GM18519 (cell line): ENCODE results near the gene DUSP9.
"Not testable (repeated sequence)": the region's sequence is repeated elsewhere in the genome, so short reads cannot be mapped to it uniquely, and the experiment has no call there.

Source experiments
- ATAC-seq: cut with Tn5 transposase; IDR thresholded peaks from one replicate; pipeline ENCODE4 v1.9.1; 2021; ENCODE audit warnings: mild to moderate bottlenecking, moderate library complexity; ENCODE audit not compliant: unreplicated experiment, low FRiP score

DUSP9 gene

DNA sequence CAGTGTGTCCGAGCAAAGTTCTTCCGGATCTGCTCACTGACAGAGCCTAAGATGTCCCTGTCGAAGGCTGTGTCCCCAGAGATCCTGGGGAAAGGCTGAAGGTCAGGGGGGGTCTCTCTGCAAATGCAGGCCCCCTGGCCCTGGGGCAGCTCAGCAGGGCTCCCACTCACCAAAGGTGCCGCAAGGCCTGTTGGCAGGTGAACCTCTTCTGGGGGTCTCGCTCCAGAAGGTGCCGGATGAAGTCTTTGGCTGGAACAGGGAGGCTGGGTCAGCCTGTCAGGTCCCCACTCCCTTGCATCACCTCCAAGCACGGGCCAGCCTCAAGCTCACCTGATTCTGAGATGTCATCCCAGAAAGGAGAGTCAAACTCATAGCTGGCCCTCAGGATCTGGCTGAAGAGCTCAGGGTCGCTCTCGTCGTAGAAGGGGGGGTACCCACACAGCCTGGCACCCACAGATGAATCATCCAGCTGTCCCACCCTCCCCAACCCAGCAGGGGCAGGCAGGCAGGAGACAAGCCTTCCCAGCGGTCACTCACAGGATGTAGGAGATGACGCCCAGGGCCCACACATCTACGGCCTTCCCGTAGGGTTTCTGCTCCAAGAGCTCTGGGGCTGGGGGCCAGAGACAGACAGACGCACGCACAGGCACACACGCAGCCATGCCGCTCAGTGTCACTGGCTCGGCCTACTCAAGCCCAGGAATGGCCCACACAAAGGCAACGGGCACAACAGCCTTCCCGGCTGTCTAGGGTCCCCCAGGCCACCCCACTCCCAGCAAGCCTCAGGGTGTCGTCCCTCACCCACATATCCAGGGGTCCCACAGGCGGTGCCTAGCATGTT, 24.0 kb downstream of the DUSP9 start:
- no peak for ATAC-seq

DNA sequence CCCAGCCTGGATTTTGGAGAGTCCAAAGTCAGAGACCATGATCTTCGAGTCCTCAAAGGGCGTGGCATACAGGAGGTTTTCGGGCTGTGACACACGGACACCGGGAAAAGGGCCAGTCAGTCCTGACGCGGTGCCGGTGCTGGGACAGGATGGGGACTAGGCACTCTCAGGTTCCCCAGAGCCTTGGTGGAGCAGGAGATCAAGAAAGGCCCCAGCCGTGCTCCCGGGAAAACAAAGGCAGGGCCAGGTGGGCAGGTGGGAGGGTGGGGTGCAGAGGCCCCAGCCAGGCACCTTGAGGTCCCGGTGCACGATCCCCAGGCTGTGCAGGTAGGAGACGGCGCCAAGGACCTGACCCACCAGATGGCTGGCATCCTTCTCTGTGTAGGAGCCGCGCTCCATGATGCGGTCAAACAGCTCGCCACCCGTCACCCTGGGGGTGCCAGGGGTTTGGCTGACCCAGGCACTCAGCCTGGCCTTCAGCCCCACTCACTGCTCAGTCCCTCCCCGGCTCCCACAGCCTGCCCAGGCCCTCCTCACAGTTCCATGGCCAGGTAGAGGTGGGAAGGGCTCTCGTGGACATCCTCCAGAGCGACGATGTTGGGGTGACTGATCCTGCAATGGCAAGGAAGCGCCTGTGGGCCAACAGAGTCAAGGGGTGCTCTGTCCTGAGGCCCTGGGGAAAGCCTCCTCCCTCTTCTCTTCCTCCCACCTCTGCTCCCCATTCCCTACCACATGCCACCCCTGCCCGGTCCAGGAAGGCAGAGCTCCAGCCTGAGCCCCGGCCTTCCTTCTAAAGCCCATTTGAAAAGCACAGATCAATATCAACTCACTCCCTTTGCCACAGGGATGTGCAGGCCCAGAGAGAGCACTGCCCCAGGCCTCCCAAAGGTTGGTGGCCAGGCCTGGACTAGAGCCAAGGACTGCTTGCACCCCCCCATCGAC, 24.9 kb downstream of the DUSP9 start:
- no peak for ATAC-seq

DNA sequence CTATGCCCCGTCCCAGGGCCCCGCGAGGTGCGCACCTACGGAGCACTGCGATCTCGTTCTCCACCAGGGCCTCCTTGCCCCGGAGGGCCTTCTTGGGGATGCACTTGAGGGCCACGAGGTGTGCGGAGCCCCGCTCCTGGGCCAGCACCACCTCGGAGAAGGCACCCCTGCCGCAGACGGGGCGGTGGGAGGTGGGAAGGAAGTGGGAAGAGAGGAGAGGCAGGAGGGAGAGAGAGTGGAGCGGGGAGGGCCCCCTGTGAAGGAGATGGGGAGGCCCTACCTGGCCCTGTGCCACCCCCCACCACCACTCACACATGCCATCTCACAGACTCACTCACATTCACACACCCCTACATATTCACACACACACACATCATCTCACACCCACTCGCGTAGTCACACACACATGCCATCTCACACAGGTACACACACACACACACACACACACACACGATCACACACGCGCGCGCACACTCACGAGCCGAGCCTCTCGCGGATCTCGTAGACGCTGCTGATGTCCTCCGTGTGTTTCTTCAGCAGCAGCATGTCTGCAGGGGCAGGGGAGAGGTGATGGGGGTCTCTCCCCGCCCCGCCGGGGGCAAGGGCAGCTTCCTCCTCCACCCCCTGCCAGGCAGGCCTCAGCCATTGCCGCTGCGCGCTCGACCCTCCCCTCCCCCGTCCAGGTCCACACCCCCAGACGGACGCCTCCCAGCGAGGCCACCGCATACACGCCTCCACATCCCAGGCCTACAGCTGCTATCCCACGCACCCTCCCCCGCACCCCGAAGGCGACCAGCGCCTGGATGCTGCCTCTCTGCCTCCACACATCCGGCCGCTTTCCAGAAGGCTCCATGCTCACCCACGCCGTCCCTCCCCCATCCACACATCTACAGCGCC, 25.8 kb downstream of the DUSP9 start:
- ATAC-seq, result no peak

DNA sequence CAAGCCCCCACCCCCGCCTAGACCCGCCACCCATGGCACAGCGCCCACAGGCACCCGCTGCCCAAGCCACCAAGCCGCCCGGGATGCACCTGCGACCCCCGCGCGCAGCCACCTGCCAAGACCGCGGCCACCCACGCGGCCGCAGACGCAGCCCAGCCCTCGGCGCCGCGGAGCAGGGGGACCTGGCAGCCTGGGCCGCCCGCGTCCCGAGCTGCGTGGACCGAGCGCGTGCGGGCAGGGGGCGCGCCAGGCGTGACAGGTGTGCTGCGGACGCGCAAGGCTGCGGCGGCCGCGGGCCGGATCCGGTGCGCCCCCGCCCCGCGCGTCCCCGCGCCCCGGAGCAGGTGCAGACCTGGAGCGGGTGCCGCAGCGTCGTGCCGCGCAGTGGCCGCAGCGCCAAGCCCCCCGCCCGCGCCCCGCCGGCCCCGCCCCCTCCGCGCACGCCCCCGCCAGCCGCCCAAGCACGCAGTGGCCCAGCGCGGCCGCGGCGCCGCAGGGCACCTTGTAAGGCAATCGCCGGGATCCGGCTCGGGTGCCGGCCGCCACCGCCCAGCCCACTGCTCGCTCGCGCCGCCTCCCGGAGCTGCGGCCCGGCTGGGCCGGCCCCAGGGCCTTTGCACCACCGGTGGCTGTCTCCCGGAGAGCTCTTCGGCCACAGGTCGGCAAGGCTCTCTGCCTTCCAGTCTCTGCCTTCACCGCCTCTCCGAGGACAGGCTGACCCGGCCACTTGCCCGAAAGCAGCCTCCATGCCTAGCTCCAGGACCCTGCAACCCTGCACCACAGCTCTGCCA, 26.6 kb downstream of the DUSP9 start, which contains the start of gene PNCK:
Gene PNCK (minus strand): TSS at position 386 of the 791 bp plus-strand sequence. CDS start 737 bp downstream, outside the sequence.
- no peak for ATAC-seq

DNA sequence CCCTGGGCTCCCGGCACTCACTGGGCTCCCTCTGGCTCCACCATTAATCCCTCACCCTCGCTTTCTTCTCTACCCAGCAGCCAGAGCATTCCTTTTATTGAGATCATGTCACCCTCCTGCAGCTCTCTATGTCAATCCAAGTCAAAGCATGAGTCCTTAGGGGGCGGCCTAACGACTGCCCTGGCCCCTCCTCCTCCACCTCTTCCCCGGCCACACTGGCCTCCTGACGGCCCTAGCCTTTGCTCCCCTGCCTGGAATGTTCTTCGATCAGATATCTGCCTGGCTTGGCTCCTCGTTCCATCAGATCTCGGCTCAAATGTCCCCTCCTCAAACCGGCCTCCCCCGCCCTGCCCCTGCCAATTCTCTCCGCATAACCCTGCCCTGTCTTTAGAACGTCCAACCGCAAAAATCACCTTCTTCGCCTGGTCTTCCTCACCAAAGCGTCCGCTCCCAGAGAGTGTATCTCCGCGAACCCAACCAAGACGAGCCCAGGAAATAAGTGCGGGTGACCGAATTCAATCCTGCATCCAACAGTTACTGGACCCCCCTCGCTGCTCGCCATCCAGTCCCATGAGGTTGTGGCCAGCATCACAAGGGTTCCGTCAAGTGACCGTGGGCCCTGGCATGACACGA, 27.3 kb downstream of the DUSP9 start:
- no peak for ATAC-seq

DNA sequence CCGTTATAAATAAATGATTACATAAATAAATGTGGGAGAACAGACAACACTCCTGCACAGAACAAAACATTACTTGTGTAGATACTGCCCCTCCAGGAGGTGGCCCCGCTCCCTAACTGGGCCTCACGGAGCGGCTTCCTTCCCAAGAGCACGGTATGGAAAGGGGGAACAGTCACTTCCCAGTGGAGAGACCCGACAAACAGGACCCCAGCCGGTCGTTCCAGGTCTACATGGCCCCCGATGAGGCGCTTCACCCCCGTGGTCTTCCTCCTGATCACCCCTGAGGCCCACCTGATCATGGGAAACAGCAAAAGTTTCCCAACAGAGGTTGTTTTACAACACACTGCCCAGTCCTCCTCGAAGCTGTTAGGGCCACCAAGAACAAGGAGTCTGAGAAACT, 34.2 kb downstream of the DUSP9 start:
- no peak for ATAC-seq

DNA sequence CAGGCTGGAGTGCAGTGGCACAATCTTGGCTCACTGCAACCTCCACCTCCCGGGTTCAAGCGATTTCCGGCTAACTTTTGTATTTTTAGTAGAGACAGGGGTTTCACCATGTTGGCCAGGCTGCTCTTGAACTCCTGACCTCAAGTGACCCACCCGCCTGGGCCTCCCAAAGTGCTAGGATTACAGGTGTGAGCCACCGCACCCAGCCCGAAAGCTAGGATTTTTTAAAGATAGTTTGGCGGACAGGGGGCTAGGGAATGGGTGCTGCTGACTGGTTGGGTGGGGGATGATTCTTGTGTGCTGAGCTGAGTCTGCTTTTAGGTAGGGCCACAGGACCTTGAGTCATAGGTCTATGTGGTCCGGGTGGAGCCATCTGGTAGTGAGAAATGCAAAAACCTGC, 36.5 kb downstream of the DUSP9 start:
- ATAC-seq, result not testable (repeated sequence)

DNA sequence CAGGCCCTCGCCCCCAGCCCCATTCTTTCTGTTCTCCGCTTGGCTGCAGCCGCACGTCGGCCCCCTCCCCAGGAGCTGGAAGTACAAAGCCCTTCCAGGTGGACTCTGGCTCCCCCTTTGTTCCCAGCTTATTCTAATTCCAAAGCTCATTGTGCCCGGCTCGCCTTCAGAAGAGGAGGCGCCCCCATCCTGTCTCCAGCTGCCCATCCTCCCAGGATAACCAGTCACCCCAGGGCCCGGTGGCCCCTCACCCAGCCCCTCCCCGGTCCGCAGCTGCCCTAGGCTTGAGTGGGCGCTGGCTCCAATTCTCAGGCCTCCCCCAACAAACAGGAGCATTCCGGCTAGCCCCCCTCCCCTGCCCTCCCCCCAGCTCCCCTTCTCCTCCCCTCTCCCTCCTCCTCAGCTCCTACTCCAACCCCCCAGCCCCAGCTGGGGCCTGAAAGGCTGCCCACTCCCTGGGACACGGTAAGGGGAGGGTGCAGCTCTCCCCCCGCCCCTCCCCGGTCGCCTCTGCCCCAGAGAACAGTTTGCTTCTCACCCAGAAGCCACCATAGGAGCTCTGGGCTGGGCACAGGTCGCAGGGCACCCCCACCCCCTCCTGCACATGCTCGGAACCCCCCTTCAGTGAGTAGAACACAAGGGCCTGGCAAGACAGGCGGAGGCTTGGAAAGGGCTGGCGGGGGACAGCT, 37.6 kb downstream of the DUSP9 start:
- ATAC-seq, result no peak

DNA sequence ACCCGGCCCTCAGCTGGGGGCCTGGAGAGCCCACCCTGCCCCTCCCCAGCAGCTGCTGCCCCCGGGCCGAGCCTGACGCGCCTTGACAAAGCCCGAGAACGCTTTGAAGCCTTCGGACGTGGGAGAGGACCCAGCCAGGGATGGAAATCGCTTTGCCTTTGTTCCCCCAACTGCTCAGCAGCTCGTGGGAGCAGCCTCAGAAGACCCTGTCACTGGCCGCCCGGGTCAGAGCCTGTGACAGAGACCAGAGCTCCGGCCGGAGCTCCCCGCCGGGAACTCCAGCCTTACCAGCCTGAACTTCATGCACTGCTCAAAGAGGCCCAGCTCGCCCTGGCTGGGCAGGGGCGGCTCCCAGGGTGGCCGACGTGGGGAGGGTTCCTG, 38.1 kb downstream of the DUSP9 start:
- ATAC-seq, result no peak

DNA sequence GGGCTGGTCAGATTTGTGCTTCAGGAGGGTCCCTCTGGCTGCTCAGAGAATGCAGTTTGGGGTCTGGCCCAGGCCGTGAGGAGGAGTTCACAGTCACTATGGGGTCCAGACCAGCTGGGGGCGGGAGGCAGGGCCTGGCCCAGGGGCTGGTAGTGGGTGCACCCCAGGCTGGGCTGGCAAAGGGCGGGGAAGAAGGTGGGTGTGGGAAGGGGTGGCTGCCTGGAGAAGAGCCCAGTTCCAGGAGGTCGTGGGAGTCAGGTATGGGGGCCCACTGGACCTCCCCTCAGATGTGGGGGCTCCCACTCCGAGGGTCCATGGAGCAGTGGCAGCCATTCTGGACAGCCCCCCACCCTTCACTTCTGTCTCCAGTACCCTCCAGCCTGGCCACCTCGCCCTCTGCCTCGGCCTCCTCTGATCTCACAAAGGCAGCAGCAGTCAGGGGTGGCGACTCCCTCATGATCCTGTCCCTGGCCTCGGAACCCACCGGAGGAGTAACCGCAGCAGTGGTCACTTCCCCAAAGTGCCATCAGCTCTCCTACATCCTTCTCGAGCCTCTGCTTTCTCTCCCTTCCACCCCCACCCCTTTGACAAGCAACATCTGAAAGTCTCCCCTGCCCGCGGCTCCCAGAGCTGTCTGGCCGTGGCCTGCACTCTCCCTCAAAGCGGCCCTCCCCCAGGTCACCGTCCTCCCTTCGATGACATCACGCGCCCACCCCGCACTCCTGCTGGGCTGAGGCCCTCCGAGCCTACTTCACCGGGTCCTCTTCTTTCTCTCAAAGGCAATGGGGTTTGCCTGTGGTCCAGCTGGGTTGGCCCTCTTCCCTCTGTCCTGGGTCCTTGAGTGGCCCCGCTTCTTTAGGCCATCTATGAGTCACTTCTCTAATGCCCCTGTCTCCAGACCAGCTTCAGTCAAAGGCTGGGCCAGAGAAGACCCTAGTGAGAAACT, 39.0 kb downstream of the DUSP9 start:
- no peak for ATAC-seq

DNA sequence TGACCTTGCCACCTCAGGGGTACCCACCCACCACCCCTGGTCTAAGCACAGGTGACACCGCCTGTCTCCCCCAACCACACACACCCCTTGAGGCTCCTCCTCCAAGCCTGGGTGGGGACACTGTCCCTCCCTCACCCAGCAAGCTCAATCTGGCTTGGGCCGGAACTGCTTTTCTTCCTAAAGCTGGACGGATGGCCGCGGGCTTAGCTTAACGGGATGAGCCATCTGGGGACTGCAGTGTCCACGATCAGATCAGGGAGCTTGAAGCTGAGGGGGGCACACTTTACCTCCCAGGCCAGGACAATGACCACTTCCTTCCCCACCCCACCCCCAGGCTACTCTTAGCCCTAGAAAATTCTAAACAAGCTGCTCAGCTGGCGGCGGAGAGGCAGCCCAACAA, 39.7 kb downstream of the DUSP9 start:
- ATAC-seq, result no peak

DNA sequence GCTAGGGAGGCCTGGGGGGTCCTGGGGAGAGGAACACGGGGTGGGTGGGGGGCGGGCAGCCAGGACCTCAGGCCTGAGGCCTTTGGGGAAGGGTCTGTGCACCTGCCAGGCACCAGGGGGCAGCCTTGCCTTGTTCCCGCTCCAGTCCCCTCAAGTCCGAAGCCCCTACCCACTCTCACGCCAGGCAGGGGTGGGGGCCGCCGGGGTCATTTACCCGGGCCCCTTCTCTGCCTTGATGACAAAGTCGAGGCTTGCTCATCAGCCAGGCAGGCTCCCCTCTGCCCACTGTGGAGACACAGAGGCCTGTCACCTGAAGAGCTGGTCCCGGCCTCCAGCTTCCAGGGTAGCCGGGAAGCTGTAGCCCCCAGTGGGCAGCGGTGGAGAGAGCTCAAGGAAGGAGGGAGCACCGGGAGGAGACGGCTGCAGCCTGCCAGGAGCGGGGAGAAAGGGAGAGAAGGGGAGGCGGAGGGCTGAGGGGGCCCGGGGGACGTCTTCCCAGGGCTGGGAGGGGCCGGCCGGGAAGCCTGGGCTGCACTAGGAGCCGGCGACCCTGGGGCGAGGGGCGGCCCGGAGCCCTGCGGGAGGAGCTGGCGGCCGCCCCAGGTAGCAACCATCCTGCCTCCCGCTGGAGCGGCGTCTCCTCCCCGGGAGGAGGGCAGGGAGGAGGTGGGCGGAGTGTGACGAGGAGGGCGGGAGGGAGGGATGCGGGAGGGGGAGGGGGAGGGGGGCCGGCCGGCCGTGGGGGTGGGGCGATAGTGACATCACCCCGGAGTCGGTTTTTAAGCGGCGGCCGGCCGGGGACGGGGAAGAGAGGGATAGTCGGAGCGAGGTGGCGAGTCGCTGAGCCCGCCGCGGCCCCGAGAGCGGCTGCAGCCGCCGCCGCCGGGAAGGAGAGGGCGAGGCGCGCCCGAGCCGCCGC, 40.4 kb downstream of the DUSP9 start, which contains the start of gene SLC6A8:
Gene SLC6A8 (plus strand): TSS at position 806 of the 919 bp plus-strand sequence. CDS start 649 bp downstream, outside the sequence.
- ATAC-seq, result no peak

DNA sequence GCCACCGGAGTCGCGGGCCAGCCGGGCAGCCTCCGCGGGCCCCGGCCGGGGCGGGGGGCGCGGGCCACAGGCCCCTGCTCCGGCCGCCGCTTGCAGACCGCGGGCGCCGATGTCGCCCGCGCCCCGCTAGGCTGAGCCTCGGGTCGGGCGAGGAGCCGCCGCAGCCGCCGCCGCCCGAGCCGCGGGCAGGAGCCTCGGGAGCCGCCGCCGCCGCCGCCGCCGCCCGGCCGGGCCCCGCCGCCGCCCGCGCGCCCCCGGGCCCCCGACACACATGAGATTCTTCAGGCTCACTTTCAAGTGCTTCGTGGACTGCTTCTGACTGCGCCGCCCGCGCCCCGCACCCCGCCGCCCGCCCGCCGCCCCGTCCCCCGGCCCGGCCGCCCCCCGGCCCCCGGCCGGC, 41.1 kb downstream of the DUSP9 start:
- ATAC-seq, result no peak

DNA sequence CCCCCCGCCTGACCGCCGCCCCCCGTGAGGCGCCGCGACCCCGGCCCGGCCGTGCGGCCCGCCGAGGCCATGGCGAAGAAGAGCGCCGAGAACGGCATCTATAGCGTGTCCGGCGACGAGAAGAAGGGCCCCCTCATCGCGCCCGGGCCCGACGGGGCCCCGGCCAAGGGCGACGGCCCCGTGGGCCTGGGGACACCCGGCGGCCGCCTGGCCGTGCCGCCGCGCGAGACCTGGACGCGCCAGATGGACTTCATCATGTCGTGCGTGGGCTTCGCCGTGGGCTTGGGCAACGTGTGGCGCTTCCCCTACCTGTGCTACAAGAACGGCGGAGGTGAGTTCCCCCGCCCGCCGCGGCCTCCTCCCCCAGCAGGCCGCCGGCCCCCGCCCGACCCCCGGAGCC, 41.5 kb downstream of the DUSP9 start:
- no peak for ATAC-seq

DNA sequence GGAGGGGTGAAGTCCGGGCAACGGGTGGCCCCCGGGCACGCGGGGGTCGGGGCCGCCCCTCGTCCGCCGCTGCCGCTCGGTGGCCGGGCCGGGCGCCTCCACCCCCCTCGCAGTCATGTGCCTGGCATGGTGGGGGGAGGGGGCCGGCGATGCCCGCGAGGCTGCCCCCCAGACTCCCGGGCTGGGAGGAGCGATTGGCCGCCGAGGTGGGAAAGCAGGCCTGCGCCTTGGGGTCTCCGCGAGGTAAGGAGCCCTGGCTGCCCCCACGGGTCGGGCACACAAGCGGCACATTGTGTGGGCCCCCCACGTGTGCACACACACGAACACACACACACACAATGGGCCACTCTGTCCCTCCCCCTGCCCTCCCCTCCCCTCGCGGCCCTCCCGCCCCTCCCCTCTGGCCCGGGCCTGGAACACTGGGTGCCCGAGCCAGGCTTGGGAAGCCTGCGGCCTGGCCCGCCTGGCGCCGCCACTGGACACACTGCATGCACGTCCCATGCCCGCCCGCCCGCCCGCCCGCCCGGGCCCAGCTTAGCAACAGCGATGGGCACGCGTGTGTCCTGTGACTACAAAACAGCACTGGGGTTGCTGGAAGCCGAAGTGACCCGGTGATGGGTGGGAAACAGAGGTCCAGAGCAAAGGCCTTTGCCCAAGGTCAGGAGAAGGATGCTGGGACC, 42.0 kb downstream of the DUSP9 start:
- ATAC-seq, result no peak
